Panc1 (cell line): Measurements from ENCODE around the gene CLEC4A.

Source experiments
- CTCF ChIP-seq: fragments of 450-650 bp; IDR thresholded peaks from 2 replicates; pipeline ENCODE4 v1.5.1; 2017; ENCODE audit warnings: mild to moderate bottlenecking
- POLR2AphosphoS5 ChIP-seq: IDR thresholded peaks from 2 replicates; pipeline ENCODE4 v1.6.1; 2012; ENCODE audit warnings: mild to moderate bottlenecking, low read depth, low read length, moderate library complexity
- REST ChIP-seq, 2 experiments: IDR thresholded peaks; 2 replicates each; pipeline ENCODE4 v1.6.1; 2011 to 2012; ENCODE audit warnings: low read depth in 2 of 2, control low read depth in 1 of 2, low read length in 1 of 2, mild to moderate bottlenecking in 1 of 2, moderate library complexity in 1 of 2; ENCODE audit not compliant: insufficient read depth in 1 of 2
- TCF7L2 ChIP-seq: IDR thresholded peaks from 2 replicates; pipeline ENCODE4 v1.6.1; 2011; ENCODE audit warnings: mild to moderate bottlenecking, low read depth, low read length, inconsistent platforms

- no peak for TF ChIP-seq CTCF
- no peak for TF ChIP-seq TCF7L2
- no peak for TF ChIP-seq POLR2AphosphoS5
- TF ChIP-seq REST (IDR thresholded peaks at IDR 0.05; ENCODE audit: insufficient read depth in 1 of 2, low read depth in 2 of 2, low read length in 1 of 2), result no peak
Observed at GRCh38 chr12:8120072-8120713, 3.2 kb upstream of the CLEC4A start.
